ELF-1 (cell line): ENCODE results near the gene SORCS2.

Source experiments
- DNase-seq: peaks from one replicate; pipeline ENCODE4 v3.0.0-alpha.2; 2016; ENCODE audit warnings: low read depth, low spot score

SORCS2 gene

GRCh38 chr4:7524064-7524682, 331.8 kb downstream of the SORCS2 start:
- no peak for DNase-seq

- no peak for DNase-seq
Observed at GRCh38 chr4:7524843-7525242, 332.5 kb downstream of the SORCS2 start.

DNA sequence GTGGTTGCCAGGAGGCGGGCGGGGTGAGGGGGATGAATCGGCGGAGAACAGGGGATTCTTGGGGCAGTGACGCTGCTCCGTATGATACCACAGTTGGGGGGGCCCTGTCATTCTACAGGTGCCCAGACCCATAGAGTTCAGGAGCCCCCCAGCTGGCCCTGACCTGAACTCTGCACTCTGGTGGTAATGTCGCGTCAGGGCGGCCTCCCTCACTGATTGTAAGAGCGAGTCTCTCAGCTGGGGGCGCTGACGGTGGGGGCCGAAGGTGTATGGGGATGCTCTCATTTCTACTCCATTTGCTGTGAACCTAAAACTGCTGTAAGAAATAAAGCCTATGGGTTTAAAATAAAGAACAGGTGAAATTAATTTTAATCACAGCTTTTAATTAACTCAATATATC, 334.2 kb downstream of the SORCS2 start:
- DNase-seq = no peak

GRCh38 chr4:7526929-7527535, 334.7 kb downstream of the SORCS2 start:
- no peak for DNase-seq

GRCh38 chr4:7529368-7530080, 337.2 kb downstream of the SORCS2 start:
- DNase-seq = peak; percentile 79

DNA sequence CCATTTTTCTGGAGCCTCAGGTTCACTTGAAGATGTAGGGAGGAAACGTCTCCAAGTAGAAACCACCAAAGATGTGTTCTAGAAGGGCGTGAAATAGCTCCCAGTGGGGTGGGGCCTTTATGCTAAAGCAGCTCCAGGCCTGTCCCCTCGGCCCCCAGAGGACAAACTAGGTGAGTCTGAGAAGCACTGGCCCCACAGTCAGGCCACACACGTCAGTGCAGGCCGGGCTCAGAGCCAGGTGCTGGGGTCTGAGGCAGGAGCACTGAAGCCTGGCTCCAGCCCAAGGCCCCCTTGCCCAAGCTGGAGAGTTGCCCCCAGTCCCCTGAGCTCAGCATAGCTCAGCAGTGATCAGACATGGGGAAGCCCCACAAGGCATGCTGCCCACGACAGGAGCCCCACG, 337.7 kb downstream of the SORCS2 start:
- DNase-seq = no peak

DNA sequence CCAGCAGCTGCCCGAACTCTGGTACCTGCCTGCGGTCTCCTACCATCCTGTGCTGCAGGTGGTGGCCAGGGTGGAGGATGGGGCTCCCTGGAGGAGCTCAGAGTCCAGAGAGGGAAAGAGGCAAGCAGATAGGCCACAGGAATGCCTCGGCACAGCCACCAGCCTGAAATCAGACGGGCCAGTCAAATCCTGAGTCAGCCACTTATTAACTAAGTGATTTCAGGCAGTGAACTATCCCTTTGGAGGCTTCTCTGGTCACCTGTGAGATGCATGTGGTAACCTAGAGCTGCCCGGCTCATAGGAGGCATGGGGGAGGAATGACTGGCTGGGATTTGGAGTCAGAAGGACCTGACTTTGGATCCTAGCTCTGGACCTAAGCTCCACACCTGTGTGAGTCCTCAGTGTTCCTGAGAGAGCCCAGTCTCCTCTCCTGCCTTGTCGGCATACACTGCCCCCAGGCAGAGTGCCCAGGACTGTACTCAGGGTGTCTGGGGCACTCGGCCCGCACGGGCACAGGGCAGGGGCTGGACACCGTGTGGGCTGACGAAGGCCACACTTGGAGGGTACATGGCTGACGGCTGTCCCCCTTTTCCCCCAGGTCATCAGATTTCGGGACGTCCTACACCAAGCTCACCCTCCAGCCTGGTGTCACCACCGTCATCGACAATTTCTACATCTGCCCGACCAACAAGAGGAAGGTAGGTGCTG, 338.7 kb downstream of the SORCS2 start:
- DNase-seq = no peak

DNA sequence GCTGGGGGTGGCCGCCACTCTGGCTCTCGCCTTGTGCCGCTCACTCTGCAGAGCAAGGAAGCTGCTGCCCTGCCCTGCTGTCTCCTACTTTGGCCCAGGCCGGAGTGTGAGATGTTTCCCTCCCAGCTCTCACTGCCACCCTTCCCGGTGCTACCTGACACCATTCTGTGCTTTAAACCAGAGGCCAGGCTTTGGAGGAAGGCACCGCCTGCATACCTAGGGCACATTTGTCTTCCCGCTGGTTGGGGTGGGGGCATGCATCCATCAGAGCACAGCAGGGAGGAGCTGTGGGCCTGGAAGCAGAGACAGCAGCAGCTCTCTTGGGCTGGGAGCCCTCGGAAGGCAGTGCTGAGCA, 339.3 kb downstream of the SORCS2 start:
- DNase-seq = peak; percentile 72

DNA sequence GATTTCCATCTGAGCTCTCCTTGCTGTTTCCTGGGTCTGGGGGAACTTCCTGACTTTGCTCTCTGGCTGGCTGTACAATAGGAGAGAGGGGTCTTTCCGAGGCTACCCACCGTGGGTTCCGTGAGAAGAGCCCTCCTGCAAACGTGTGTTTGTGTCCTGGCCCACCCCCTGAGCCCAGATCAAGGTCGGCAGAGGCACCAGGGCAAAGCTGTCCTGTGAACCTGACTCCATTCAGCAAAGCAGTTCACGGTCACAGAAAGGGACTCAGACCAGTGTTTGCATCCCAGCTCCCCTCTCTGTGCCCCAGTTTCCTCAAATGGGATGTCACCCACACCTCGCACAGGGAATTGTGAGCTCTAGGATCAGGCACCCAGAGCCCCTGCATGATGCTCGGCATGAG, 339.7 kb downstream of the SORCS2 start:
- no peak for DNase-seq

GRCh38 chr4:7533267-7533666, 340.9 kb downstream of the SORCS2 start:
- DNase-seq = no peak

- no peak for DNase-seq
Observed at GRCh38 chr4:7535094-7535493, 342.8 kb downstream of the SORCS2 start.

GRCh38 chr4:7535619-7536018, 343.3 kb downstream of the SORCS2 start:
- no peak for DNase-seq

DNA sequence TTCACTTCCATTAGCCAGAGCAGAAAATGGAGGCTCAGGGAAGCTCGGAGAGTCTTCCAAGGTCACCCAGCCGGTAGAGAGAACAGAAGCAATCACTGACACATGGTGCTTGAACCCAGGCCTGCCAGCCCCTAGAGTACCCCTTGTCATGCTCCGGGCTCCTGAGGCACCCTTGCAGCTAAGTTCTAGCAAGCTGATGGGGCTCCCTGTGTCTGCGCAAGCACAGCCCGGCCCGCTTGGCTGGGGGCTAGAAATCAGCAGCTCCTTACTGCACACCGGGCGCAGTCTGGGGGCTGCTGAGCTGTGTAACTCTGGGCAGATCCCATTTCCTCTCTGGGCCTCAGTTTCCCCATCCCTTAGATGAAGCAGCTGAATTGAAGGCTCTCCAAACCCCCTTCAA, 344.5 kb downstream of the SORCS2 start:
- DNase-seq = no peak

GRCh38 chr4:7537853-7538400, 345.6 kb downstream of the SORCS2 start:
- no peak for DNase-seq

DNA sequence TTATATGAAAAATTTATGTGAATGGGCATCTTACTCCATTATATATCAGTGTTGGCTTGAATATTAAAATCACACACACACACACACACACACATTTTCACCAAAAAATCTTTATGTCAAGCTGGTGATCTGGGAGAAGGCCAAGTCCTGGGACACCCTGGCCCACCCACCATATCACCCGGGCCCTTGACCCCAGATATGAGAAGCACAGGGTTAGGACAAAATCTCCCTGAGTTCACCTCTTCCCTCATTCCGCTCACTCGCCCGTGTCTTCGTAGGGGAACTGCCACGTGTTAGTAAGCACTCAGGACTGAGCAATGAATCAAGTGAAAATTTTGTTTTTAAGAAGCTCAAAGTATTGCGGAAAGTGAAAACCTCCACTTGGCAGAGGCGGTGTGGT, 346.2 kb downstream of the SORCS2 start:
- DNase-seq = no peak

DNA sequence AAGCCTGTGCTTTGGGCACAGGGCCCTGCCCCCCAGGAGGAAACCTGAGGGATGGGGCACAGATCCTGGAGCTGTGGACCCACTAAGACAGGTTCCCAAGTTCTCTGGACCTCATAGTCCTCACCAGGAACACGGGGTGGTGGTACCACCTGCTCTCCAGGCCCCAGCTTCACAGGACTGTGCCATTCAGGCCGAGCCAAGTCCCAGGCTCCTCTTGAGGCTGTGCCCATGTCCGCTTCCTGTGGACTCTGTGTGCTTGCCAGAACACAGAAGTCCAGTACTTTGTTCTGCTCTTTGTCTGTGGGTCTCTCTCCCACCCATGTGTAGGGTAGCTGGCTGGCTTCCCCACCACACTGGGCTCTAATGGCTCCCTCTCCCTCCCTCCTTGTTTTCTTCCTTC, 346.8 kb downstream of the SORCS2 start:
- no peak for DNase-seq

DNA sequence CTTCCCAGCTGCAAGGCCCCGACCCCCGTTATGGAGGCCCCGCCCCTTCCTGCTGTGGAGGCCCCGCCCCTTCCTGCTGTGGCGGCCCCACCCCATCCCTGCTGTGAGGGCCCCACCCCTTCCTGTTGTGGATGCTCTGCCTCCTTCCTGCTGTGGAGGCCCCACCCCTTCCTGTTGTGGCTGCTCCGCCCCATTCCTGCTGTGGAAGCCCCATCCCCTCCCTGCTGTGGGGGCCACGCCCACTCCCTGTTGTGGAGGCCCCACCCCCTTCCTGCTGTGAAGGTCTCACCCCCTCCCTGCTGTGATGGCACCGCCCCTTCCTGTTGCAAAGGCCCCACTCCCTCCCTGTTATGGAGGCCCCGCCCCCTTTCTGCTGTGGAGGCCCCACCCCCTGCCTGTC, 347.3 kb downstream of the SORCS2 start:
- peak; percentile 82 for DNase-seq

- DNase-seq = no peak
Observed at GRCh38 chr4:7540206-7540605, 347.9 kb downstream of the SORCS2 start.

DNA sequence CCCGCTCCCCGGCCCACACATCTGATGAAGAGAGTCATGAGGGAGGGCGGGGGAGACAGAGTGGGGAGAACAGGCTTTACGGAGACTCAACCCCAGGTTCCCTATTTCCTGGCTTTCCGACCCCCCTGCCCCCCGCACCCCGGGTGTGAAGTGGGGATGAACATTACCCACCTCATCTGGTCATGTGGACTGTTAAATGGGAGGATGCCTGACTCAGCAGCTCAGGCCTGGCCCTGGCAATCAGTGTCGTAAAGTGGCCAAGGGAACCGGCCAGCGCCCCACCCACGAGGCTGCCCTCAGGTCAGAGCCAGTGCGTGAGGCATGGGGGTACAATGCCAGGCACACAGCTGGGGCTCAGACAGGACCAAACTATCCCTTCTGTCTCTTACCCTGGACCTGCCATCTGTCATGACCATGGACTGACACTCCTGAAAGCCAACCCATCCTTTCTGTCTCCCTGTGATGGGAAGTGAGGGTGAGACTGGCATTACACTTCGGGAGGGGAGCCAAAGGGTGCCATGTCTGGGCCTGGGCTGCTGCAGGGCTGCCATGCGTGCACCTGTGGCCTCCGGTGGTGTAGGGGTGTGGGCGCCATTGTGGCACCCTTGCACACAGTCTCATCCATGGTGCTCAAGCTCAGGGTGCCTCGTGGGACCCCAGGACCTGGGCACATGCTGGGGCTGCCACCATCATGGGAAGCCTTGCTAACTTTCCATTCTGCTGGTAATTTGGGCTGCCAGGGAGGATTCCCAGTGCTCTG, 348.5 kb downstream of the SORCS2 start:
- no peak for DNase-seq

- DNase-seq = no peak
Observed at GRCh38 chr4:7541414-7541810, 349.1 kb downstream of the SORCS2 start.

DNA sequence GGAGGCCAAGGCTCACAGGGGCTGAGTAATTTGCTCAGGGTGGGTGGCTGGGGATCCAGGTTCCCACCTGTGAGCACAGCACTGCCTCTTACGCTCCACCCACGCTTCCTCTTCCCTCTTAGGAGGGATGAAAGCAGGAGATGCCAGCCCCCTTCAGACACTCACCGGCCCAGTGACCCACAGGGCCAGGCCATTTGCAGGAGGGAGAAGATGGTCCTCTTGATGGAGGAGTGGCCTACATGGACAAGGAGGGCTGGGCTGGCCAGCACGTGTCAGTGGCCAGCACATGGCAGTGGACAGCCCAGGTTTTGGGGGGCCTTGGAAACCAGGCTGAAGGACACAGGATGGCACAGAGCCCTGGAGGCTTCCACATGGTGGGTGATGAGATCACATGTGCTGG, 350.4 kb downstream of the SORCS2 start:
- no peak for DNase-seq
